HG02798 (cell line): ENCODE measurements around the gene BCAP31.
"Not testable (repeated sequence)": the region's sequence is repeated elsewhere in the genome, so short reads cannot be mapped to it uniquely, and the experiment has no call there.

ENCODE experiments used
- ATAC-seq: cut with Tn5 transposase; IDR thresholded peaks from one replicate; pipeline ENCODE4 v1.9.1; 2021; ENCODE audit warnings: mild to moderate bottlenecking; ENCODE audit not compliant: unreplicated experiment, poor library complexity

Gene BCAP31

DNA sequence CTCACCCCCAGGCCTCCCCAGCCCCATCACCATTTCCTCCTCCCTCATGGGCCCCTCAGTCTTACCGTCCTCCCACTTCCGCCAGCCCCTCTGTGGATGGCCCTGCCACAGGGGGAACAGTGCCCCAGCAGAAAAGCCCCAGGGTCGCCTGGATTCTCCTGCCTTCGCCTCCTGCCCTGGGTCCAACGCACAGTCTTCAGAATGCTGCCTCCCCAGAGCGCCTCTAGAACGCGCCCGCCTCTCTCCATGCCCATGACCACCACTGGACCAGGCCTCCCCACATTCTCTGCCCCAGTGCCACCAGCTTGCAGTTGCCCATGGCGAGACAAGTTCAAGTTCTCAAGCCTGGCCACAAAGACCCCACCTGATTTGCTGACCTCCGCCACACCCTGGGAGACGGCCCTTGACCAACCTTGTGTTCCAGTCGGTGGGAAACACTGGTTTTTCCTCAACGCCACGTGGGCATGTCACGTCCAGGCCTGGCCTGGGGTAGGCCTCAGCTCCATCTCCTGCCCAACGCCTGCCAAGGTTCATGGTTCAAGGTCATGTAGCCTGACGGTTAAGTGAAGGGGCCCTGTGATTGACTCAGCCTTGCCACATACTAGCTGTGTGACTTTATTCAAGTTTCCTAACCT, 39.2 kb upstream of the BCAP31 start:
- no peak for ATAC-seq

DNA sequence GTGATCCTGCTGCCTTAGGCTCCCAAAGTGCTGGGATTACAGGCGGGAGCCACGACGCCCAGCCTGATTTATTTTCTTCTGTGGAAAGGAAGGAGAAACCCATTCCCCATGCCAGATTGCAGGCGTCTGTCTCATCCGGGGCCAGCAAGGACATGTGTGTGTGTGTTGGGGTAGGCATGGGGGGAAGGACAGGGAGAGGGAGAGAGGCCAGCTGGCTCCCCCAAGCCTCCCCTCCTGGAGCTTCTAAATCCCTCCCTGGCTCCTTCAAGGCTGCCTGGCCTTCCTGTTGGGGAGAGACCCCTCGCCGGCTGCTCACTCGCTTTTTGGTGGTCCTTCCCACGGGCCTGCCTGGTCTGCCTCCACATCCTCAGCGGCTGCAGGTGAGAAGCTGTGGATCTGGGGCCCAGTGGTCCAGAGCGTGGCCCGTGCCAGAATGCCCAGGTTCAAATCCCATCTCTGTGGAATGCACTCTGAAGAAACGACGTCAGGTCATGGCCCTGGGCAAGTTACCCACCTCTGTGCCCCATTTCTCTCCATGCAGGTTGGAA, 38.5 kb upstream of the BCAP31 start:
- ATAC-seq = no peak

DNA sequence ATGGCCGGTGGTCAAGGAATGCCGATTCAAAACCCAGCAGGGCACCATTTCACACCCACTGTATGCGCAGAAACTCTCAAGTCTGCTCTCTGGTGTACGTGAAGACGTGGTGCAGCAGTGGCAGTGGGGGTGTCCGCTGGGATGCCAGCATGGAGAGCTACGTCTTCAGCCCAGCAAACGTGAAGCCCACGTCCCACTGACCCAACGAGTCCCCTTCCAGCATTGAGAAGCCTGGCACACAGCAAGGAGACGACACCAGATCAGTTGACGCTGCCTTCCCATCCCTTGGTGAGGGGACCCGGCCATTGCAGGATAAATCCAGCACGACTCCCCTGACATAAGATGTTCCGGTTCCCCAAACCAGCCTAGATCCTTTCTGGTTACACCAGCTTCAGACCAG, 37.7 kb upstream of the BCAP31 start:
- ATAC-seq = no peak

DNA sequence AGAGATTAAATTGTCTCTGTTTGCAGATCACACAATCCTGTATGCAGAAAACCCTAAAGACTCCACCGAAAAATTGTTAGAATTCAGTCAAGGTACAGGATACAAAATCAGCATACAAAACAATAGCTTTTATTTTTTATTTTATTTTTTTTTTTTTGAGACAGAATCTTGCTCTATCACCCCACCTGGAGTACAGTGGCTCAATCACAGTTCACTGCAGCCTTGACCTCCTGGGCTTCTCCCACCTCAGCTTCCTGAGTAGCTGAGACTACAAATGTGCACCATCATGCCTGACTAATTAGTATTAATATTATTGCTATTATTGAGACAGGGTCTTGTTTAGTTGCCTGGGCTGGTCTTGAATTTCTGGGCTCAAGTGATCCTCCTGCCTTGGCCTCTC, 30.9 kb upstream of the BCAP31 start:
- ATAC-seq = no peak

DNA sequence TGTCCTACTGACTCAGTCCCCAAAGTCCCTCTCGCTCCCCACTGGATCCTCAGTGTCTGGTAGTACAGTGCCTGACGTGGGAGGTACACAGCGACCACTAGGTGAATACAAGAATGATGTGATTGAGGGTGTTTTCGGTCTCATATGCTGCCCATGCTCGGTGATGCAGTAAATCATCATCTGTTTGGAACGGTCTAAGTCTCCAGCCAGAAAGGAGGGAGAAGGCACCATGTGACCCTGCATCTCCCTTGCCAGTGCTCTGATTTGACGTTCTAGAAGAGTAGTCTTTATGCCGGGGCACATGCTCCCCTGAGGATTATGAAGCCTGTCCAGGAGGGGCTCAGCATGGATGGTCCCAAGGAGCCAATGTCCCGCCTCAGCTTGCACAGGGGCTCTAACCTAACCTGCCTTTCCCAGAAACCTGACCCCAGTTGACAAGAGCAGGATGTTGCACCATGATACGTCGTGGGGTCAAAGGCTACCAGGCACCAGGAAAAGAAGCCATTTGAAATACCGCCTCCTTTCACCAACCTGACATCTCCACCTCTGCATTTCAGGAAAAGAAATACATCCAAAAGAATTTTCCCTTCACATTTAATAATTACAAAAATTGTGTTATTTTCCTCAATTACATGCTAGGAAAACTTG, 26.1 kb upstream of the BCAP31 start:
- no peak for ATAC-seq

DNA sequence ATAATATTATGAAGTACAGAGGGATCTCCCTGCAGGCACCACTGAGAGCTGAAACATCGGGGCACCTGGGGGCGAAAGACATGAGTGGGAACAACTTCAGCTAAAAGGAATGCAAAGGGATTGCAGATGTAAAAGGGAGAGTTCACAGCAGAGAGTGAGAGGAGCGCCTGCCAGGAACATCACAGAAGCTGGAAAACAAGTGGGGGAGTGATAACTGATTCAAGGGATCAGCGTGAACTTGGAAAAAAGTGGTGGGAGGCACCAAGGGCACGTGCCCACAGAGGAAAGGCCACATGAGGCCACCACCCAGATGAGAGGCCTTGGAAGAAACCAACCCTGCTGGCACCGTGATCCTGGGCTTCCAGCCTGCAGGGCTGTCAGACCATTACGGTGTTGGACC, 24.8 kb upstream of the BCAP31 start:
- ATAC-seq = not testable (repeated sequence)

DNA sequence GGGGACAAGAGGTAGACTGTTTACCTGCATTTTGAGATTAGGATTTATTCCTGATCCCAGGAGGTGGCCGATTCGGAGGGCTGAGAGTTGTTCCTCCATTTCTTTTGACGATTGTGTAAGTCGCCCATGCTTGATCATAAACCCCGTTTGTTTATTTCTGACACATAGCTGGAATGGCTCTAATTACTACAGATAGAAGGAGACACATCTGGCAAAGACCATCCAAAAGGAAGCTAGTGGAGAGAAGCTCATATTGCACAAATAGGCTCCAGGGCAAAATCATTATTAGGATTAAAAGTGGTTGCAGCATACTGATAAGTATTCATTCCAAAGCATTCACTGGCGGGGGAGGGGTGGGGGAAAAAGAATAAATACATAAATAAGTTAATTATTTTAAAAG, 22.8 kb upstream of the BCAP31 start:
- ATAC-seq = not testable (repeated sequence)

DNA sequence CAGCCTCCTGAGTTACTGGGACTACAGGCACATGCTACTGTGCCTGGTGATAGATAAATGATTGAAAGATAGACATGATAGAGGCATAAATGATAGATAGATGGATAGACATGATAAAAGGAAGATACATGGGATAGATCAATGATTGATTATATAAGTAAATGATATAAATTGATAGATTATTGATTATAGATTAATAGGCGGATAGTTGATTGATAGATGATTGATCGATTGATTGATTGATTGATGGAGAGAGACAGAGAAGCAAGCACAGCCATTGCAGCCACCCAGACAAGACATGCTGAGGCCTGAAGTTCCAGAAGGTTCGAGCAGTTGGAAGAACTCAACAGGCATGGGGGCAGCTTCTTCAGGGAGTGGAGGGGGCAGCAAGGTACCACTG, 22.2 kb upstream of the BCAP31 start:
- no peak for ATAC-seq

DNA sequence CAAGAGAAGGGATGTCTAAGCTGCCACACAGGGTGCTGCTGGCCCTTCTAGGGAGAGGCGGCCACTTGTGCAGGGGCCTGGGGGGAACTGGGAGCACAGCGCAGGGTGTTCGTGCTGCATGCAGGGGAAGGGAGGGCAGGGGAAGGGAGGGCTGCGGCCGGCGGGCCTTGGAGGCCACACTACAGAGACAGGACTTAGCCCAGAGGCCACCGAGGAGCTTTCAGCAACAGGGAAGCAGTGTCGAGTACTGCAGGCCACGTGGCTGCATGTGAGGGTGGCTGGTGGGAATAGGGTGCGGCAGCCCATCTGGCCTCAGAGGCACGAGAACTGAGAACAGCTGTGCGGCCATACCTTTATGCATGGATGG, 20.9 kb upstream of the BCAP31 start:
- not testable (repeated sequence) for ATAC-seq

DNA sequence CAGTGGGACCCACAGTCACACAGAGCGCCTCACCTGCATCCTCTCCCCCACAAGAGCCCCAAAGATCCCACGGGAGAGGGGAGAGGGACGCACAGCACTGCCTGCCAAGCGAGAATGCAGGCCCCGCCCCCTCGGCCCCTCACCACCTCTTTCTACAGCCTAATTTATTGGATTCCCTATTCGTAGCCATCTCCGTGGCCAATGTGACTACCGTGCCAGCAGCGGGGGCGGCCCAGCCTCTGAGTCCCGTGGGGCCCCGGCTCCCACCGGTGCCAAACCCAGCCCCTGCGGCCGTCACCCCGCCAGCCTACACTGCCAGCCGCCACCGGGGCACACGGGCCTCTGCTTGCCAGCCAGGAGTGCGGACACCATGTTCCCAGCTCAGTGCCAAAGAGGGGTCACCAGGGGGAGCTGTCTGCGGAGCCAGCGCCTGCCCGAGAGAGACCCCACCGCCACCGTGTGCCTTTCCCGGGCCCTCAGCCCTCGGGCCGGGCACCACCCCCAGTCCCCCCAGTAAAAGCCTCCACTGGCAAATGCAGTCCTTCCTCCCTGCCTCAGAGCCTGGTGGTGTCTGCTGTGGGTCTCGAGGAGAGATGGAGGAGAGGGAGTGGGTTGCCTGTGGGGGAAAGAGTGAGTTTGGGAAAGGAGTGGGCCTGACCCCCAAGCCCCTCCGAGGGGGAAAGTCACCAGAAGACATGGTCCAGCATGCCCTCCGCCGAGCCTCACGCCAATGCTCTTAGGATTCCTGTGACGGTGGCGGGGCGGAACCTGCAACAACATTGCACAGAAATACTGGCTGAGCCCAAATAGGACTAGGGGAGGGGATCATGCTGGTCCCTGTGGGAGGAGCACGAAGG, 20.3 kb upstream of the BCAP31 start:
- ATAC-seq = no peak

DNA sequence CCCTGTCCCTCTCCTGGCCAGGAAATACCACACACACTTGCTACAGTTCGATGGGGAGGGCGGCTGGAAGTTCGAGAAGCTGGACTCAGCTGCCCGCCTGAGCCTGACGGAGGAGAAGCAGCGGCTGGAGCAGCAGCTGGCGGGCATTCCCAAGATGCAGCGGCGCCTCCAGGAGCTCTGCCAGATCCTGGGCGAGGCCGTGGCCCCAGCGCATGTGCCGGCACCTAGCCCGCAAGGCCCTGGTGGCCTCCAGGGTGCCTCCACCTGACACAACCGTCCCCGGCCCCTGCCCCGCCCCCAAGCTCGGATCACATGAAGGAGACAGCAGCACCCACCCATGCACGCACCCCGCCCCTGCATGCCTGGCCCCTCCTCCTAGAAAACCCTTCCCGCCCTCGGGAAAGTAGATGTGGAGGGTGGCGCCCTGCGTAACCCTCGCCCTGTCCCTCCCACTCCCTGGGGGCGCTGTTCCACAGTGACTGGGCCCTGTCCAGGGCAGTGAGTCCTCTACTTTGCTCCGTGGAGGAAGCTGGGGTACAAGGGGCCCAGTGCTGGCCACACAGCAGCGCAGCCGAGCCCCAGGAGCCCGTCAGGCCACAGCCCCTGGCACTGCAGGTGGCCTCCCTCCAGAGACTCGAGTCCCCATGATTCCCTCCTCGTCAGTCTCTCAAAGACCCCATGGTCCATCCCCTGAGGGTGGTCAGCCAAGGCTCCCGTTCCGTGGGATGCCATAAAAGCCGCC, 19.5 kb upstream of the BCAP31 start:
- not testable (repeated sequence) for ATAC-seq

DNA sequence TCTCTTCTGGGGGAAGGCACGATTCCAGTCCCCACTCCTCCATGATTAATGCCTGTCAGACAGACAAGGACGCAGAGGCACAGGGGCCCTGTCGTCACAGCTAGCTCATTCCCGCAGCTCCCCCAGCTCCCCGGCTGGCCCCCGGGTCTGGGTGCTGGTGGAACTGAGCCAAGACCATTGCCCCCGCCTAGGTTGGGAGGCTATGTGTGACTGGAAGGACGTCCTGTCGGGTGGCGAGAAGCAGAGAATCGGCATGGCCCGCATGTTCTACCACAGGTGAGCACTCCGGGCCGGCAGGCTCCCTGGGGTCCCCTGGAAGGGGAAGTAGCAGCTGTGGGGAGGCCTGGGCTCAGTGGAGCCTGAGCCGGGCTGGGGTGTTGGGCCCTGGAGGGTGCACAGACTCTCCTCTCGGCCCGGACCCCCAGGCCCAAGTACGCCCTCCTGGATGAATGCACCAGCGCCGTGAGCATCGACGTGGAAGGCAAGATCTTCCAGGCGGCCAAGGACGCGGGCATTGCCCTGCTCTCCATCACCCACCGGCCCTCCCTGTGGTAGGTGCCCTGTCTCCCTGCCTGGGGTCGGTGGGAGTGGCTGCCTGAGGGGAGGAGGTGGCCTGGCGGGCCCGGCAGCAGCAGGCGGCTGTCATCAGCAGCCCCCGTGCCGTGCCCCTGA, 18.7 kb upstream of the BCAP31 start:
- not testable (repeated sequence) for ATAC-seq

DNA sequence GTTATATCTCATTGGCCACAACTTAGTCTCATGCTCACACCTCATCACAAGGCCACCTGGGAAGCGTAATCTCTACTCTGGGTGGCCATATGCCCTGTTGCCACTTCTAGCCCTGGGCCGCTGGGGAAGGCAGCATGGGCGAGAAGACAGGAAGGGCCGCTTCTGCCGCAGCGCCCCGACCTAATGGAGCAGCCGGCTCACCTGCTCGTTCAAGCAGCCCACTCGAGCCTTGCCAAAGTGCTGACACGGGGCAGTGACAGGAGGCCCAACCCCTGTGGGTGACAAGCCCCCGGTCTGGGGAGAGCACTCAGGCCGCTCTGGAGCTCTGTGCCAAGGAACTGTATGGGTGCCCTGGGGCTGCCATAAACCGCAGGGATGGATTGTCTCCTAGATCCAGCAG, 17.9 kb upstream of the BCAP31 start:
- not testable (repeated sequence) for ATAC-seq

DNA sequence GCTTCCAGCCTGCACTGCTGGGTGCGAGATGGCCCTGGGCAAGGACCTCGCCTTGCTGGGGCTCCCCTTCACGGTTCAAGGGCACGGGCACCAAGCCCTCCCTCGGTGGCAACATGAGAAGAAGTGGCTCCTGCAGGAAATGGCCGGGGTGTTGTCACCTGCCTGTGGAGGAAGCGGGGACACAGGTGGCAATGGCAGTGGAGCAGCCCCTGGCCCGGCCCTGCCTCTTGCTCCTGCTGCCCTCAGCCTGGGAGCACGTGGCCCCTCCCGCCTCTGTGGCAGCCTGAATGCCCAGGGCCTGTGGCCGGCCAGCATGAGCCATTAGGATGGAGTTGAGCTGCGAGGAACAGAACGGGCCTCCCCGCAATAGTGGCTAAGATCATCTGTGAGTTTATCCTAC, 17.3 kb upstream of the BCAP31 start:
- ATAC-seq = no peak

DNA sequence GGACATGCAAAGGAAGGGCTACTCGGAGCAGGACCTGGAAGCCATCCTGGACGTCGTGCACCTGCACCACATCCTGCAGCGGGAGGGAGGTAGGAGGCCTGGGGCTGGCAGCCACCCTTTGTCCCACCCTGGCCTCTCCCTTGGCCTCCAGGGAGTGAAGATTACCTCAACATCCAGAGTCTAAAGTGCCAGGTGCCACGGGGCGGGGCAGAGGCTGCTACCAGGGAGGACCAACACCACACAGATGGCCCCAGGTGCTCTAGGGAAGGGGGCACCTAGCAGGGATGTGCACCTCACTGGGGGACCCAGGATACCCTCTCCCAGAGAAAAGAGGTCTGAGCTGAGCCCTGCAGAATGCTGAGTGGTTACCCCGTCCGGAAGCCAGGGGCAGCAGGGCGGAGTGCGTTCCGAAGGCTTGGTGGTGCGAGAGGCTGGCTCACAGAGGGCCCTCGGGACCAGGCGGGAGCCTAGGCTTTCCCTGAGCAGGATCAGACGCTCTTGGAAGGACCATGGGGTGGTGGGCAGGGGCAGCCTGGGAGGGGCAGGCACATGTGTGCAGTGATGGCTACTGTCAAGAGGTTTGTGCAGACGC, 16.5 kb upstream of the BCAP31 start:
- ATAC-seq = no peak

DNA sequence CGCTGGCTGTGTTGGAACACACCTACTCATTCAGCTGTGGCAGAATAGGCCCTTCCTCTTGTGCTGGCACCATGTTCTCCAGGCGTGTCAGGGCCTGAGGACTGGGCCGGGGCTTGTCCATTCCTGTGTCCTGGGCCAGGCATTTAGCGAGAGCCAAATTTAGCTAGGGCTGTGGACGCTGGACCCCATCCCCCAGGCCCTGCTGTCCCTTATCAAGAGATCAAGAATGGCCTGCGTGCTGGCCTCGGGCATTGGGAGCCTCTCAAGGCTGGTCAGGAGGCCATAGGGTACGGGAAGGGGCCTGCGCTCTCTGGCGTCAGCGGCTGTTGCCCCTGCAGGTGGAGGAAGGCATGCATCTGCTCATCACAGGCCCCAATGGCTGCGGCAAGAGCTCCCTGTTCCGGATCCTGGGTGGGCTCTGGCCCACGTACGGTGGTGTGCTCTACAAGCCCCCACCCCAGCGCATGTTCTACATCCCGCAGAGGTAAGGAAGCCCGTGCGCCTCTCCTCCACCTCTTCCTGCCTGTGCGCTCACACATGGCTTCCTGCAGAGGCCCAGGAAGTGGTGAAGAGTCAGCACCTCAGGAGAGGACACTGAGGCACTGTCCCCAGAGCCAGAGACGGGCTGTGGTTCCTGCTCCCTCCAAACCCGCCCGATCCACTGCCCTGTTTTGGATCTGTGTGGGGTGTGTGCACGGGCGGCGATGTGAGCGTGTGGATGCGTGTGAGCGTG, 15.7 kb upstream of the BCAP31 start:
- no peak for ATAC-seq

DNA sequence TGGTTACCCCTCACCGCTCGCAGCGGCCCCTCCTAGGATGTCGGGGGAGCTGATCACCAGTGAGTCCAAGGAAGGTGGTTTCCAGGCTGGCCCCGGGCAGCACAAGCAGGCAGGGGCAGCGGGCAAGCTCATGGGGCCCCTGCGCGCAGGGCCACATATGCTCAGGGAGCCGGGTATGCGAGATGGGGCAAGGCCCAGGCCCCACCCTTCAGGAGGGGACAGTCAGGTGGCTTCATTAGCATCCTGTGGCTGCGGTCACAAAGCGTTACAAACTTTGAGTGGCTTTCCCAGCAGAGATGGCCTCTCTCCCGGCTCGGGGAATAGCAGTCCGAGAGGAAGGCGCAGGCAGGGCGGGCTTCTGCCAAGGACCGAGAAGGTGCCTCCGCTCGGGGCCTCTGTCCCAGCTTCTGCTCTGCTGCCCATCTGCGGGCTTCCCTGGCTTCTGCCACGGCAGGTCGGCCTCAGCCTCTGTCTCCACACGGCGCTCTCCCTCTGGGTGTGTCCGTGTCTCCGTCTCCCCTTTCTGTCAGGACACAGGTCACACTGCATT, 13.9 kb upstream of the BCAP31 start:
- no peak for ATAC-seq

DNA sequence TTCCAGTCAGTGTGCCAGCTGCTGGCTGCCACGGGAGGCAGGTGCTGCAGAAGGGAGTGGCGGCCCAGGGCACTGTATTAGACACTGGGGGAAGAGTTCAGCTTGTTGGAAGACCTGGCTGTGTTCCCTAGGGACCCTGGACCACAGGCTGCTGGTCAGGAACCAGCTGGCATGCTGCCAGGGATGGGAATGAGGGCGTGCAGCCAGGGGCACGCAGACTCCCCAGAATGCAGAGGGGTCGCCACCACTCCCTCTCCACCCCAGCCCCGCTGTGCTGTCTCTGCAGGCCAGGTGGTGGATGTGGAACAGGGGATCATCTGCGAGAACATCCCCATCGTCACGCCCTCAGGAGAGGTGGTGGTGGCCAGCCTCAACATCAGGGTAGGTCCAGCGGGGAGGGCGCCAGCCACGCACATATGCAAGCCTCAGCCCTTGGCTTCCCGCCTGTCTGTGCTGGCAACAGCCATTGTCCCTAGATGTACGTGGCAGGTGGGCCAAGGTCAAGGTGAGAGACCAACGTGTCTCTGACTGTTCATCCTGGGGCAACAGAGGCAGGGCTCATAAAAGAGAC, 12.8 kb upstream of the BCAP31 start:
- ATAC-seq = no peak
